ENCODE results near the gene RAB4B. TPM values are rescaled to one million over a fixed set of nuclear protein-coding genes. Genes with fewer than 3 reads are reported as not detected.
"Not testable (repeated sequence)": the region's sequence is repeated elsewhere in the genome, so short reads cannot be mapped to it uniquely, and the experiment has no call there.

Gene RAB4B
- 5.9 and 9.9 TPM in 2 replicates for total RNA-seq

DNA sequence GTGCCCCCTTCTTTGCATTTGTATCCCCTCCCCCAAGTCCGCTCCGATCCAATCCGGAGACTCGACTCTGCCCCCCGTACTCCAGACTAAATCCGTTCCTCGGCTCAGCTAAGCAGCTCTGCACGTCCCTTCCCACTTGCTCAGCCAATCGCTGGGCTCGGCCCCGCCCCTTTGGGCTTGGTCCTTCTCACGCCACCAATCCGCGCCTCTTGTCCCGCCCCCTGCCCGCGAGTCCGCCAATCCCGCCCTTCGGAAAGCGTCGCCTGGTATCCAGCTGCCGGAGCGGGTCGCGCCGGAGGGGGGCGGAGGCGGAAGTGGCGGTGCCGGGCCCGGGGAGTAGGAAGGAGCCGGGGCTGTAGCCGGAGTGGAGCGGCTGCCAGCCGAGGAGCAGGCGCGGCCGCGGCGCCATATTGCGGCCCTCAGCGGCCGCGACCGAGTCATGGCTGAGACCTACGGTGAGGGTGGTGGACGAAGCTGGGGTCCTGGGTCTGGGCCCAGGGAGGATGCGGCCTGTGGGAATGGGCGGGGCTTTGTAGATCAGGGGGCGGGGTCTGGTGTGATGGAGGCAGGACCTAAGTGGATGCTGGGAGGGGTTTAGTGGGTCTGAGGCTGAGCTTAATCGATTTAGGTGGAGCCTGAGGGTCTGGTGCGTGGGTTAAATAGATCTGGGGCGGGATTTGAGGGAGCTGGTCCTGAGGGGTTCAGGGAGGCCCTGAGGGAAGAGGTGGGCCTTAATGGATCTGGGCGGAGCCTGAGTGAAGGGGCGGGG is at the start of gene RAB4B:
RAB4B (plus strand) TSS at position 311 of the 769 bp plus-strand sequence; CDS start at position 440, 129 bp downstream.
- peak; percentile 99 for DNase-seq (ENCODE audit: low read depth)

DNA sequence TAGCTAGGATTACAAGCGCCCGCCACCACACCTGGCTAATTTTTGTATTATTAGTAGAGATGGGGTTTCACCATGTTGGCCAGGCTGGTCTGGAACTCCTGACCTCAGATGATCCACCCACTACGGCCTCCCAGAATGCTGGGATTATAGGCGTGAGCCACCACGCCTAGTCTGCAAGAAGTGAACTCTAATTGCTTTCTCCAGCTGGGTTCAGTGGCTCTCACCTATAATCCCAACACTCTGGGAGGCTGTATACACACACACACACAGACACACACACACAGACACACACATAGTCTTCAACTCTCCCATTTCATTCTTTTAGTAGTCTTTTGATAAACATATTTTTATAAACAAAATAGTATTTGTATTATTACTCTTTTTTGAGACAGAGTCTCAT is 48.0 kb upstream of the RAB4B start:
- DNase-seq (ENCODE audit: low read depth): not testable (repeated sequence)

- not testable (repeated sequence) for DNase-seq (ENCODE audit: low read depth)
These were observed 45.7 kb upstream of the RAB4B start for GRCh38 chr19:40732304-40732703.

DNA sequence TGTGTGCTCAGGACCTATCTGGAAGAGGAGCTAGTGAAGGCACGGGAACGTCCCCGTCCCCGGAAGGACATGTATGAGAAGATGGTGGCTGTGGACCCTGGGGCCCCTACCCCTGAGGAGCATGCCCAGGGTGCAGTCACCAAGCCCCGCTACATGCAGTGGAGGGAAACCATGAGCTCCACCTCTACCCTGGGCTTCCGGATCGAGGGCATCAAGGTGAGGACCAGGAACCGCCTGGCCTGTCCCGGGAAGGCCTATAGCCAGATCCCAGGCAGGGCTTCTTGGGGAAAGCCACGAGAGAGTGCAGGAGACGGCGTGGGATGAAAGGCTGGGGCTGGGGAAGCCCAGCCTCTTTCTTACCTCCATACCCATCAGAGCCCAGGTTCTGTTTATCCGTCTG is 44.9 kb upstream of the RAB4B start:
- DNase-seq (ENCODE audit: low read depth): no peak

- no peak for DNase-seq (ENCODE audit: low read depth)
These were observed 42.9 kb upstream of the RAB4B start for GRCh38 chr19:40735013-40735771.

- DNase-seq (ENCODE audit: low read depth): no peak
These were observed 41.4 kb upstream of the RAB4B start for GRCh38 chr19:40736661-40737060.

- no peak for DNase-seq (ENCODE audit: low read depth)
These were observed 40.9 kb upstream of the RAB4B start for GRCh38 chr19:40737102-40737644.

GRCh38 chr19:40739030-40739839 is 38.8 kb upstream of the RAB4B start:
- DNase-seq (ENCODE audit: low read depth): no peak

GRCh38 chr19:40739871-40740703 is 38.0 kb upstream of the RAB4B start:
- no peak for DNase-seq (ENCODE audit: low read depth)

DNA sequence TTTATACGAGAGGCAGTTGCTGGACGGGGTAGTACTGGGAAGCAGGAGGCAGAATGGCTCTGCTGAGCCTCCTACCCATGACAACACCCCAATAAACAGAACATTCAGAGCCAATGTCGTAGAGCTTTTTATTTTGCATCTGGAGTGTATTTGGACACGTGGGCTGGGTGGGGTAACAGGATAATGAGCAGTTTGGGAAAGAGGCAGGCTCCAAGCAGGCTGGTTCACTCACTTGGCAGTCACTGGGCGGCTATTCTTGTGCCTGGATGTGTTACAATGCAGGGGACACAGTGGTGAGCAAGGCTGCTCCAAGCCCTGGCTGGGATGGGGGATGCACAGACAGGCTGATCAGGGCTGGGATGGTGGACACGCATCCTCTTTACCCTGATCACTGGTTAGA is 37.3 kb upstream of the RAB4B start:
- DNase-seq (ENCODE audit: low read depth): no peak

DNA sequence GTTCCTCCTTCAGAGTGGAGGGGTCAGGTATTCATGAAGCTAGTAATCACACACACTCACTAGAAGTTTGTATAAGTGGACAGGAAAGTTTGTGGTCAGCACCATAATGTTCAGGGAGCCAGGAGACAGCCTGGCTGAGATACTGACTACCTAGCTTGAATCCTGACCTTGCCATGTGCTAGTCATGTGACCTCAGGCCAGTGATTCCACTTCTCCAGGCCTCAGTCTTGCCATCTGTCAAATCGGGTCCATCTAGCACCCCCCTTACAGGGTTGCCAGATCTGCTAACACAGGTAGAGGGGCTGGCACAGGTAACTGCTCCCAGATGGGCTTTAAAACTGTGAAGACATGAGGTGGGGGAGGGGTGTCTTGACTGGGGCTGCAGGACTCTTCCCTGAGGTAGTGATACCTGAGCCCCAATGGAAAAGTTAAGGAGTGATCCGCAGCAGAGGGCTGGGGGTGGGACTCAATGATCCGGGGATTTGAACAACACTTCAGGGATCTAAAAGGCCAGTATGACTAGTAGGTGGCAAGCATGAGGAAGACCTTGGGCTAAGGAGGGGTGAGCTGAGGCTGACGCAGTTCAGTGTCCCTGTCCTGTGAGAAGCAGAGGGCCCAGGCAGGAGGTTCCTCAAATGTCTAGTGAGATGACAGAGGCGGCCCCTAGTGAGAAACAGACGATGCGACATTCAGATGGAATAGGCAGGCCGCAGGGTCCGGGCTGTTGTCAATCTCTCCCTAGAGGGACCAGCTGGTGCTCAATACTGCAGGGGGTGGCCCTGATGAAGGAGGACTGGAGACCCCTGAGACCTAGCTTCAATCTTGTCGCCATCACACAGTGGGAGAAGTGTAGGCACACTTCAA is 36.3 kb upstream of the RAB4B start:
- DNase-seq (ENCODE audit: low read depth): no peak

DNA sequence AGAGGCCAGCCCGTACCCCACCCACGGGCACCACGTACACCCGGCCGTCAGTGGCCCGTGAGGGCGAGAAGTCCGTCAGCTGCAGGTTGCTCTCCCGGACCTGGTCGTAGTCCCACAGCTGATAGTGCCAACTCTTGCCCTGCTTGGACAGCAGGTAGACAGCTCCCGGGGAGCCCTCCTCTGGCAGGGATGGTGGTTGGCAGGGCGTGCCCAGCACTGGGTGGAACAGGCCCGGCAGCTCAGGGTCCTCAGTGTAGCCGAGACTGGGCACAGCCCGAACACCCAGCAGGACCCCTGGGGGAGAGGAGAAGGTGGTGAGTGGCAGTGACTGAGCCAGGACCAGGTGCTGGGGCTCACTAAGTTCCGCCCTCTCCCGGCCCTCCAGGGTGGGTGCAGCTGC is 35.6 kb upstream of the RAB4B start:
- DNase-seq (ENCODE audit: low read depth): no peak

DNA sequence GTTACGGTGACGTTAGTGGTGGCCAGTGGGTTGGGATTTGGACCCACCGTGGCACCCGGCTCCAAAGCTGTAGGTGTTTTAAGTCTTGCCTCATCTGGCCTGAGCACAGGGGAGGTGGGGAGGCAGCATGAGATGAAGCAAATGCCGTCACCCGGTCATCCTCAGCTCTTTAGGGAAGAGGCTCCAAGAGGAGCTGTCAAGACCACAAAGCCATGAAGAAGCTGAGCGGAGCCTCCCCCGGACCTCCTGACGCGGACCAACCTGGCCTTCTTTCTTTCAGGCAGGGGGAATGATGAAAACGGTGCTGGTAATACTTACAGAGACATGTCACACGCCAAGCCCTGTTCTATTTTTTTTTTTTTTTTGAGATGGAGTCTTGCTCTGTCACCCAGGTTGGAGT is 35.2 kb upstream of the RAB4B start:
- DNase-seq (ENCODE audit: low read depth): no peak

DNA sequence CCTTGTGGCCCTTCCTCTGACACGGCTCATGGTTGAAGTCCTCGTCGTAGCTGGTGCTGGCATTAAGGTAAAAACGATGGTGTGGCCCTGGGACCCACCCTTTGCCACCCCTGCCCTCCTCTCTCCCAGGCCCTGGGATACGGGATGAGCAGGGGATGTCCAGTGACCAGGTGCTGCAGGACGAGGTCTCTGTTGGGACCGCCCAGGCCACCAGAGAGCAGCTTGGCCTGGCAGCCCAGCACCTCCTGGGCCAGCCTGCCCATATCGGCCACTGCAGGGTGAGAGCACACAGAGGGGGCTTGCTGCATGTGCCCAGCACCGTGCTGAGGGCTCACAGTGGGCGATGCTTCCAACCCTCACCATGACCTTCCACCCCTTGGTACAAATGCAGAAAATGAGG is 34.1 kb upstream of the RAB4B start:
- DNase-seq (ENCODE audit: low read depth): no peak

DNA sequence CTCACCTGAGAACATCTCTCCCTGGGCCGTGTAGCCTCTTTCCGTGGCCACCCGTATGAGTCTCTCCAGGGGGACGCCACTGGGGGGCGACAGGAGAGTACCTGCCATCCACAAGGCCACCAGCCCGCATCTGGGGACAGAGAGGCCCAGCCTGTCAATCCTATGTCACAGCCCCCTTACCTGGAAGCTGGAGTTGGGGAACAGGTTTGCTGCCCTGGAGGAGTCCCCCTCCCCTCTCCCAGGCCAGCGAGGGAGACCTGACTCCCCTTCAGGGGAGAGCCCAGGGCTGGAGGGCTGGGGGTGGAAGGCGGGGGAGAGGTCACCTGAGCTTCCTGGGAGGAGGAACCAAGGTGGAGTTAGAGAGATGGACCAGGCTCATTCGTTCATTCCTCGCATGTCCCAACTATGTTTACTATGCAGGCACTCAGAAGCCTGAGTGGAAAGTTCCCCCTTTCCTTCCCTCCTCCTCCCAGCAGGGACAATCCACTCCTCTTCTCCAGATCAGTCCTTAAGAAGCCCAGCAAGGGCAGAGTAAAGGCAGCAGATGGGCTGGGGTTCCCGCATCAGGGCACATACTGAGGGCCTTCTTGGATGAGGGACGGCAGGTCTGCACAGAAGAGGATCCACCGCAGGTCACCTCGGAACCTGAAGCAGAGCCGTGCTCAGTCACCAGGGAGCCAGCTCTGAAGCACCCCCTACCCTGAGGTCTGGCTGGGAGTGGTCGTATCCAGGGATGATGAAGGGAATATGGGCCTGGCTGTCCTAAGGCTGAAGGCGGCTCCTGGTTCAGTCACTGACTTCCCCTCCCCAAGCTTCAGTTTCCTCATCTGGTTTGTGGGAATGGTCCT is 33.3 kb upstream of the RAB4B start:
- DNase-seq (ENCODE audit: low read depth): no peak

GRCh38 chr19:40745402-40745780 is 32.7 kb upstream of the RAB4B start:
- DNase-seq (ENCODE audit: low read depth): peak; percentile 77

- no peak for DNase-seq (ENCODE audit: low read depth)
These were observed 30.5 kb upstream of the RAB4B start for GRCh38 chr19:40747536-40747935.

GRCh38 chr19:40750058-40750873 is 27.8 kb upstream of the RAB4B start, which contains the start of gene ACTMAP:
ACTMAP (minus strand) TSS chr19:40750477; CDS start chr19:40749803, 674 bp downstream.
- DNase-seq (ENCODE audit: low read depth): peak; percentile 98

All from renal cortical epithelial cell (primary cell).